ENCODE data around the gene MICAL1. TPM values are rescaled to one million over a fixed set of nuclear protein-coding genes. Genes with fewer than 3 reads are reported as not detected.

Gene MICAL1
- total and polyA plus RNA-seq, 2 of the 8 experiments (the other 6 are each of a cell fraction or from before 2014, with no cell fraction given): 42.5 to 55.4 TPM

GRCh38 chr6:109493865-109494264, 38.3 kb upstream of the MICAL1 start:
- H3K9me3 ChIP-seq (ENCODE audit: insufficient read depth in 2 of 2, low read depth in 1 of 2, low read length in 1 of 2): no peaks in the 10 kb centered on the region
- H3K4me1 ChIP-seq (replicated peaks in 1 of 4; ENCODE audit: control insufficient read depth in 3 of 4, insufficient read depth in 4 of 4, low read length in 3 of 4): peaks cover 5 to 26% (median 23%) of the 10 kb centered on the region in 4 experiments
- H3K23me2 ChIP-seq (ENCODE audit: low read depth, low read length): 0 out of 2 replicates have a peak, but pooled peaks cover 2% of the 10 kb centered on the region
- H3K27ac ChIP-seq (ENCODE audit: low read depth, low read length): no peak overlapping the region
- peak overlapping the region in 1 of 4 experiments; percentile 15; a peak in 1 of 8 replicates for H3K4me3 ChIP-seq (ENCODE audit: extremely low read depth in 1 of 4, insufficient read depth in 2 of 4, low read depth in 3 of 4, low read length in 4 of 4)
- no peak overlapping the region for H3K4ac ChIP-seq (replicated peaks; ENCODE audit: insufficient read length, low read depth, low read length)
- FAIRE-seq (no peak), DNase-seq (ENCODE audit: low read depth in 1 of 2, low spot score in 2 of 2) (no peak)
- no peak overlapping the region for H3K9ac ChIP-seq (replicated peaks in 1 of 4; ENCODE audit: extremely low read depth in 1 of 4, low read depth in 3 of 4, low read length in 3 of 4)
- no peak overlapping the region for H2BK120ac ChIP-seq (replicated peaks; ENCODE audit: low read depth, low read length)
- no peak overlapping the region for H2BK5ac ChIP-seq (ENCODE audit: low read depth, low read length)
- no peak overlapping the region for H2AK5ac ChIP-seq (ENCODE audit: low read depth, low read length)
- ChIA-PET CTCF (ENCODE audit: partially characterized antibody) (interaction anchor here (1.9 kb wide), 1 partner anchor 11 kb away, joined by 6 read pairs; no protein-coding TSS in a partner anchor), POLR2A (ENCODE audit: partially characterized antibody) (no interaction called here)
- no peak overlapping the region for H3K23ac ChIP-seq (ENCODE audit: insufficient read length)
- H3K14ac ChIP-seq (ENCODE audit: insufficient read length): no peak overlapping the region
- H3K56ac ChIP-seq (replicated peaks; ENCODE audit: insufficient read length, low read depth, low read length): no peak overlapping the region
- no peak overlapping the region for H4K8ac ChIP-seq (ENCODE audit: extremely low read depth, insufficient read depth, low read length)
- H3K79me2 ChIP-seq (ENCODE audit: control insufficient read depth in 1 of 2, insufficient read depth in 2 of 2, low read length in 2 of 2): no peaks in the 10 kb centered on the region
- no peaks in the 10 kb centered on the region for H3K79me1 ChIP-seq (ENCODE audit: low read depth, low read length)
- WGBS, 2 experiments (ENCODE audit: extremely low coverage in 1 of 2, insufficient coverage in 1 of 2, insufficient read length in 1 of 2, insufficient replicate concordance in 2 of 2, low coverage in 1 of 2, low lambda C conversion rate in 2 of 2, missing lambda C conversion rate in 1 of 2): 67% methylated on average over 1 of the region's 1 CpG; no CpG with 5 or more reads in 1 of the 2 experiments
- no peak overlapping the region for H2BK15ac ChIP-seq (ENCODE audit: low read length)
- H4K5ac ChIP-seq (ENCODE audit: insufficient read length, low read depth, low read length): no peak overlapping the region
- no peaks in the 10 kb centered on the region for H4K20me1 ChIP-seq (replicated peaks in 1 of 2; ENCODE audit: control insufficient read depth in 1 of 2, insufficient read depth in 2 of 2, low read length in 2 of 2)
- H2AFZ ChIP-seq (ENCODE audit: low read length): no peak overlapping the region
- H3K36me3 ChIP-seq (ENCODE audit: control insufficient read depth in 2 of 4, insufficient read depth in 4 of 4, low read length in 3 of 4): no peaks in the 10 kb centered on the region
- H2BK20ac ChIP-seq (ENCODE audit: low read length): no peak overlapping the region
- H3K4me2 ChIP-seq (ENCODE audit: insufficient read depth in 1 of 2, low read depth in 2 of 2, low read length in 2 of 2): peak overlapping the region; percentile 31 to 43; a peak in 1 of 4 replicates
- no peaks in the 10 kb centered on the region for H3K27me3 ChIP-seq (replicated peaks in 1 of 4; ENCODE audit: control insufficient read depth in 3 of 4, extremely low read depth in 1 of 4, insufficient read depth in 3 of 4, low read length in 3 of 4)
- no peak overlapping the region for H4K91ac ChIP-seq (replicated peaks; ENCODE audit: insufficient read length, low read length)
- no peak overlapping the region for H2BK12ac ChIP-seq (ENCODE audit: low read depth, low read length)
- no peak overlapping the region for H3K18ac ChIP-seq (ENCODE audit: extremely low read depth, low read length)
- TF ChIP-seq SIRT6 (IDR thresholded peaks at IDR 0.05; ENCODE audit: low read length) (no peak), BACH1 (IDR thresholded peaks at IDR 0.05; ENCODE audit: low read length) (no peak), RFX5 (IDR thresholded peaks at IDR 0.05; ENCODE audit: borderline replicate concordance, low read depth, low read length) (no peak), RBBP5 (IDR thresholded peaks at IDR 0.05; ENCODE audit: borderline replicate concordance, low read depth, low read length) (no peak), PHF8 (conservative IDR thresholded peaks at IDR 0.05; ENCODE audit: low read depth, low read length) (no peak), RNF2 (IDR thresholded peaks at IDR 0.05; ENCODE audit: borderline replicate concordance, low read depth, low read length, missing control alignments, poor library complexity, severe bottlenecking) (no peak), RAD21 (IDR thresholded peaks at IDR 0.05 in 1 of 2, conservative IDR thresholded peaks at IDR 0.05 in 1 of 2; ENCODE audit: low read depth in 2 of 2, low read length in 2 of 2) (no peak), USF2 (IDR thresholded peaks at IDR 0.05; ENCODE audit: low read length) (no peak), HDAC2 (IDR thresholded peaks at IDR 0.05; ENCODE audit: borderline replicate concordance in 1 of 2, low read depth in 2 of 2, low read length in 2 of 2) (no peak), EGR1 (IDR thresholded peaks at IDR 0.05; ENCODE audit: borderline replicate concordance, low read depth, low read length) (no peak), NRF1 (IDR thresholded peaks at IDR 0.05; ENCODE audit: low read depth, low read length) (no peak), GABPA (IDR thresholded peaks at IDR 0.05; ENCODE audit: borderline replicate concordance, insufficient read depth, low read length) (no peak)

Data from H1 (cell line).